Measurements from ENCODE around the gene CGB1. TPM values are rescaled to one million over a fixed set of nuclear protein-coding genes. Genes with fewer than 3 reads are reported as not detected.

The CGB1 gene
- total and polyA plus RNA-seq, 10 of the 15 experiments (the other 5 are each of a cell fraction or from before 2014, with no cell fraction given) = not detected

GRCh38 chr19:49016067-49016839 is 20.4 kb downstream of the CGB1 start:
- ChIA-PET SMC1A (ENCODE audit: uncharacterized antibody, unreplicated experiment) (no interaction called here), POLR2A (no interaction called here), CTCF (no interaction called here), RAD21 (ENCODE audit: unreplicated experiment) (no interaction called here)
- intact Hi-C loops (cut with micrococcal nuclease; ENCODE audit: unreplicated experiment) (no loop called here), in situ Hi-C loops (cut with MboI) (no loop called here)
- DNase-seq (ENCODE audit: low read depth, low spot score) (no peak), FAIRE-seq (no peak), ATAC-seq (no peak)
- BruUV-seq (replicated peaks) = no TSS peak
- Histone ChIP-seq H3K9me3 (replicated peaks; ENCODE audit: control insufficient read depth, insufficient read depth, low read length) (no peaks in the 10 kb centered on the region), H2AFZ (ENCODE audit: control insufficient read depth, low read depth, low read length) (no peak overlapping the region), H3K9ac (ENCODE audit: control insufficient read depth, insufficient read depth, low read length) (no peak overlapping the region), H3K79me2 (ENCODE audit: control insufficient read depth, insufficient read depth, low read length) (no peaks in the 10 kb centered on the region), H3K27me3 (replicated peaks in 1 of 2; ENCODE audit: control insufficient read depth in 2 of 2, insufficient read depth in 2 of 2, low read length in 1 of 2) (no peaks in the 10 kb centered on the region), H3K27ac (ENCODE audit: control insufficient read depth, insufficient read depth) (no peak overlapping the region), H3K4me3 (no peak overlapping the region), H3K4me2 (ENCODE audit: control insufficient read depth, insufficient read depth) (no peak overlapping the region), H4K20me1 (ENCODE audit: control insufficient read depth, insufficient read depth) (no peaks in the 10 kb centered on the region), H3K4me1 (ENCODE audit: control insufficient read depth, insufficient read depth, low read length) (peaks cover 12% of the 10 kb centered on the region), H3K36me3 (ENCODE audit: control insufficient read depth in 2 of 2, insufficient read depth in 2 of 2, low read length in 1 of 2) (peaks cover 0 to 9% of the 10 kb centered on the region in 2 experiments; a peak in 2 of 4 replicates)
- WGBS (ENCODE audit: insufficient coverage, insufficient replicate concordance, low lambda C conversion rate, missing lambda C conversion rate) = 97% methylated on average over 24 of the region's 29 CpGs
- TF ChIP-seq POLR2A (IDR thresholded peaks at IDR 0.05; ENCODE audit: low read depth, low read length) = 0 out of 2 replicates have a peak, but pooled peaks have one; percentile 6
- no peak for TF ChIP-seq CHD1 (IDR thresholded peaks at IDR 0.05; ENCODE audit: low read depth, low read length)

- CTCF ChIA-PET = no interaction called here
- Histone ChIP-seq H3K9me3 (replicated peaks; ENCODE audit: control insufficient read depth, insufficient read depth, low read length) (no peaks in the 10 kb centered on the region), H3K9ac (ENCODE audit: control insufficient read depth, insufficient read depth, low read length) (no peak overlapping the region), H3K27ac (ENCODE audit: control insufficient read depth, insufficient read depth) (no peak overlapping the region), H3K27me3 (replicated peaks in 1 of 2; ENCODE audit: control insufficient read depth in 2 of 2, insufficient read depth in 2 of 2, low read length in 1 of 2) (no peaks in the 10 kb centered on the region), H3K4me1 (ENCODE audit: control insufficient read depth, insufficient read depth, low read length) (peaks cover 5% of the 10 kb centered on the region), H3K4me3 (no peak overlapping the region), H3K4me2 (ENCODE audit: control insufficient read depth, insufficient read depth) (no peak overlapping the region), H2AFZ (ENCODE audit: control insufficient read depth, low read depth, low read length) (no peak overlapping the region), H4K20me1 (ENCODE audit: control insufficient read depth, insufficient read depth) (no peaks in the 10 kb centered on the region), H3K79me2 (ENCODE audit: control insufficient read depth, insufficient read depth, low read length) (no peaks in the 10 kb centered on the region), H3K36me3 (ENCODE audit: control insufficient read depth in 2 of 2, insufficient read depth in 2 of 2, low read length in 1 of 2) (peaks cover 3 to 12% of the 10 kb centered on the region in 2 experiments; a peak in 3 of 4 replicates)
- POLR2A ChIA-PET = no interaction called here
- BruUV-seq (replicated peaks) = no TSS peak
- DNase-seq (ENCODE audit: low read depth, low spot score) (no peak), ATAC-seq (no peak), FAIRE-seq (no peak)
- RAD21 ChIA-PET (ENCODE audit: unreplicated experiment) = no interaction called here
- intact Hi-C loops (cut with micrococcal nuclease; ENCODE audit: unreplicated experiment) (no loop called here), in situ Hi-C loops (cut with MboI) (no loop called here)
- SMC1A ChIA-PET (ENCODE audit: uncharacterized antibody, unreplicated experiment) = no interaction called here
- 95% methylated on average over 18 of the region's 18 CpGs for WGBS (ENCODE audit: insufficient coverage, insufficient replicate concordance, low lambda C conversion rate, missing lambda C conversion rate)
- TF ChIP-seq, protein P1, sequence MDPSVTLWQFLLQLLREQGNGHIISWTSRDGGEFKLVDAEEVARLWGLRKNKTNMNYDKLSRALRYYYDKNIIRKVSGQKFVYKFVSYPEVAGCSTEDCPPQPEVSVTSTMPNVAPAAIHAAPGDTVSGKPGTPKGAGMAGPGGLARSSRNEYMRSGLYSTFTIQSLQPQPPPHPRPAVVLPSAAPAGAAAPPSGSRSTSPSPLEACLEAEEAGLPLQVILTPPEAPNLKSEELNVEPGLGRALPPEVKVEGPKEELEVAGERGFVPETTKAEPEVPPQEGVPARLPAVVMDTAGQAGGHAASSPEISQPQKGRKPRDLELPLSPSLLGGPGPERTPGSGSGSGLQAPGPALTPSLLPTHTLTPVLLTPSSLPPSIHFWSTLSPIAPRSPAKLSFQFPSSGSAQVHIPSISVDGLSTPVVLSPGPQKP (IDR thresholded peaks at IDR 0.05; ENCODE audit: low read depth, low read length) = no peak
- TF ChIP-seq CHD2 (IDR thresholded peaks at IDR 0.05; ENCODE audit: borderline replicate concordance, low read depth, low read length) (no peak), TBL1XR1 (IDR thresholded peaks at IDR 0.05; ENCODE audit: low read depth, low read length) (no peak), CBX5 (IDR thresholded peaks at IDR 0.05; ENCODE audit: low read depth) (no peak), PAX8 (IDR thresholded peaks at IDR 0.05) (no peak), CHD4 (IDR thresholded peaks at IDR 0.05) (no peak), CREB1 (IDR thresholded peaks at IDR 0.05; ENCODE audit: low read depth) (no peak), ZNF207 (IDR thresholded peaks at IDR 0.05; ENCODE audit: borderline replicate concordance) (no peak), ZNF592 (IDR thresholded peaks at IDR 0.05) (no peak), RAD51 (IDR thresholded peaks at IDR 0.05) (no peak)
Measured at GRCh38 chr19:49014870-49015255, 21.8 kb downstream of the CGB1 start.
